GM12878 (cell line): ENCODE data around the gene MFSD6. TPM values are rescaled to one million over a fixed set of nuclear protein-coding genes. Genes with fewer than 3 reads are reported as not detected.

Source experiments
- CUX1 ChIP-seq: IDR thresholded peaks from 2 replicates; pipeline ENCODE4 v1.6.1; 2012; ENCODE audit warnings: improper control_type of control experiment, low read depth, low read length; ENCODE audit not compliant: insufficient replicate concordance
- DPF2 ChIP-seq: fragments of 450-650 bp; IDR thresholded peaks from 2 replicates; pipeline ENCODE4 v1.6.1; 2017; ENCODE audit warnings: mild to moderate bottlenecking
- NR2C2 ChIP-seq: IDR thresholded peaks from 2 replicates; pipeline ENCODE4 v1.6.1; 2011; ENCODE audit warnings: borderline replicate concordance, low read depth; ENCODE audit not compliant: control insufficient read depth, insufficient read length
- RAD51 ChIP-seq: fragments of 450-650 bp; IDR thresholded peaks from 2 replicates; pipeline ENCODE4 v1.6.1; 2016; ENCODE audit warnings: moderate library complexity, mild to moderate bottlenecking, inconsistent platforms
- SMARCA5 ChIP-seq: fragments of 450-650 bp; IDR thresholded peaks from 2 replicates; pipeline ENCODE4 v1.6.1; 2017; ENCODE audit warnings: mild to moderate bottlenecking
- SMC3 ChIP-seq: IDR thresholded peaks from 2 replicates; pipeline ENCODE4 v1.6.1; 2011; ENCODE audit warnings: low read length, improper control_type of control experiment, borderline replicate concordance
- SRF ChIP-seq, 2 experiments: IDR thresholded peaks; 2 replicates each; pipeline ENCODE4 v1.6.1; 2011; ENCODE audit warnings: low read depth in 2 of 2, low read length in 2 of 2, mild to moderate bottlenecking in 1 of 2, moderate library complexity in 1 of 2
- TCF3 ChIP-seq: IDR thresholded peaks from 2 replicates; pipeline ENCODE4 v1.6.1; 2012; ENCODE audit warnings: low read depth, mild to moderate bottlenecking, low read length, borderline replicate concordance; ENCODE audit not compliant: insufficient read depth
- YBX1 ChIP-seq: fragments of 450-650 bp; IDR thresholded peaks from 2 replicates; pipeline ENCODE4 v1.6.1; 2016; ENCODE audit warnings: antibody characterized with exemption
- ZSCAN29 ChIP-seq: fragments of 450-650 bp; IDR thresholded peaks from 2 replicates; pipeline ENCODE4 v1.6.1; 2017; ENCODE audit warnings: mild to moderate bottlenecking, moderate library complexity
- polyA plus RNA-seq, 11 experiments: library from polyadenylated mRNA; depleted of rRNA in 4 of 11; unstranded in 6 of 11; stranded (reverse) in 5 of 11; fragments of >200 nt; fragmentation: Nextera tagmentation in 4 of 11; fragmentation: Illumina TruSeq in 1 of 11; extraction: Ambion mirVana in 4 of 11; extraction: Trizol in 1 of 11; gene quantifications; 1 replicate in 1 of 11; 2 replicates in 10 of 11; pipeline versions ENCODE4 v1.2.1 to v1.2.3, GENCODE V29; 2011 to 2016; ENCODE audit warnings: inconsistent platforms in 2 of 11, missing spikeins in 2 of 11, low read depth in 1 of 11
- total RNA-seq, 4 experiments: library from RNA; depleted of rRNA in 3 of 4; stranded (reverse); fragments of >200 nt in 3 of 4; fragmentation: Illumina TruSeq in 1 of 4; extraction: Trizol in 1 of 4; gene quantifications; 2 replicates each; pipeline versions ENCODE4 v1.2.1 to v1.2.3, GENCODE V29; 2013 to 2021
- TF ChIP-seq, protein P1 (sequence below): IDR thresholded peaks from 2 replicates; pipeline ENCODE4 v1.6.1; 2011; ENCODE audit warnings: borderline replicate concordance, low read depth, mild to moderate bottlenecking, moderate library complexity, low read length; ENCODE audit not compliant: insufficient read depth, poor library complexity, severe bottlenecking

The MFSD6 gene
- total and polyA plus RNA-seq, 10 of the 15 experiments (the other 5 are each of a cell fraction or from before 2014, with no cell fraction given) = 6.7 to 42.6 (median 24.2) TPM

- TF ChIP-seq, protein P1, sequence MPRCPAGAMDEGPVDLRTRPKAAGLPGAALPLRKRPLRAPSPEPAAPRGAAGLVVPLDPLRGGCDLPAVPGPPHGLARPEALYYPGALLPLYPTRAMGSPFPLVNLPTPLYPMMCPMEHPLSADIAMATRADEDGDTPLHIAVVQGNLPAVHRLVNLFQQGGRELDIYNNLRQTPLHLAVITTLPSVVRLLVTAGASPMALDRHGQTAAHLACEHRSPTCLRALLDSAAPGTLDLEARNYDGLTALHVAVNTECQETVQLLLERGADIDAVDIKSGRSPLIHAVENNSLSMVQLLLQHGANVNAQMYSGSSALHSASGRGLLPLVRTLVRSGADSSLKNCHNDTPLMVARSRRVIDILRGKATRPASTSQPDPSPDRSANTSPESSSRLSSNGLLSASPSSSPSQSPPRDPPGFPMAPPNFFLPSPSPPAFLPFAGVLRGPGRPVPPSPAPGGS = no peak
- TF ChIP-seq SMARCA5 (no peak), YBX1 (no peak), NR2C2 (no peak), CUX1 (no peak), SRF (IDR thresholded peaks at IDR 0.05; ENCODE audit: low read depth in 2 of 2, low read length in 2 of 2) (no peak), ZSCAN29 (no peak), RAD51 (no peak), SMC3 (no peak), TCF3 (no peak), DPF2 (no peak)
Measured at GRCh38 chr2:190460487-190460886, 52.3 kb downstream of the MFSD6 start (continued).
